T-cell (primary cell): Measurements from ENCODE around the gene TNFSF13. TPM values are rescaled to one million over a fixed set of nuclear protein-coding genes. Genes with fewer than 3 reads are reported as not detected.
A peak's percentile ranks its signal among the peaks of the same experiment; 100 is the strongest.

Experiments used
- ATAC-seq, 4 experiments: fragments of 200-7000 bp in 3 of 4; fragments of 150-1000 bp in 1 of 4; cut with Tn5 transposase; replicated peaks in 1 of 4; 1 replicate in 3 of 4; 2 replicates in 1 of 4; pipeline ENCODE4 v1.10.0; 2021; ENCODE audit warnings: moderate library complexity in 3 of 4, mild to moderate bottlenecking in 2 of 4, moderate number of reproducible peaks in 1 of 4
- CTCF ChIA-PET, 2 donors: fragments of 300-600 bp; sonication (Branson Sonifier 250); formaldehyde crosslinking; loops; one replicate each; lab custom pipeline; 2022; ENCODE audit warnings: antibody characterized with exemption in 2 of 2; lab: Charles Lee
- POLR2A ChIA-PET, 2 donors: fragments of 300-600 bp; sonication (Branson Sonifier 250); formaldehyde crosslinking; loops; one replicate each; lab custom pipeline; 2022; ENCODE audit warnings: antibody characterized with exemption in 2 of 2; lab: Charles Lee
- DNase-seq, 35 experiments: peaks; one replicate each; pipeline versions ENCODE4 v3.0.0 to v3.0.0-alpha.2; 2013 to 2023
- H3K27ac ChIP-seq: one replicate; pipeline ENCODE4 v1.5.1; 2013; ENCODE audit warnings: low read length
- H3K27me3 ChIP-seq, 2 experiments: replicated peaks in 1 of 2; 1 replicate in 1 of 2; 2 replicates in 1 of 2; pipeline versions ENCODE4 v1.6.1 to v1.7.0; 2013; ENCODE audit warnings: low read length in 1 of 2, mixed read lengths in 1 of 2; ENCODE audit not compliant: control insufficient read depth in 2 of 2, insufficient read depth in 2 of 2; ENCODE audit errors: extremely low read depth in 1 of 2
- H3K36me3 ChIP-seq, 2 donors: 1 replicate in 1 of 2; 2 replicates in 1 of 2; pipeline versions ENCODE4 v1.6.1 to v1.7.0; 2013; ENCODE audit warnings: low read length in 1 of 2; ENCODE audit not compliant: control insufficient read depth in 2 of 2, insufficient read depth in 1 of 2; ENCODE audit errors: extremely low read depth in 1 of 2
- H3K4me1 ChIP-seq, 2 experiments: 1 replicate in 1 of 2; 2 replicates in 1 of 2; pipeline versions ENCODE4 v1.6.1 to v1.7.0; 2013; ENCODE audit warnings: low read length in 2 of 2, mixed read lengths in 1 of 2; ENCODE audit not compliant: insufficient read depth in 2 of 2, control insufficient read depth in 1 of 2; ENCODE audit errors: extremely low read depth in 1 of 2
- H3K4me3 ChIP-seq, 2 donors: 1 replicate in 1 of 2; 2 replicates in 1 of 2; pipeline versions ENCODE4 v1.5.1 to v1.7.0; 2013; ENCODE audit warnings: mild to moderate bottlenecking in 2 of 2, low read length in 1 of 2, moderate library complexity in 1 of 2; ENCODE audit not compliant: control insufficient read depth in 1 of 2; ENCODE audit errors: extremely low read depth in 1 of 2
- H3K9me3 ChIP-seq: 2 replicates; pipeline ENCODE4 v1.7.0; 2013
- H3K27ac Mint-ChIP-seq, 2 donors: one replicate each; pipeline ENCODE4 v1.8.0; 2020 to 2021; ENCODE audit warnings: mild to moderate bottlenecking in 2 of 2, mixed read lengths in 2 of 2
- H3K27me3 Mint-ChIP-seq, 2 donors: one replicate each; pipeline ENCODE4 v1.8.0; 2021 to 2022; ENCODE audit warnings: mixed read lengths in 2 of 2
- H3K36me3 Mint-ChIP-seq: one replicate; pipeline ENCODE4 v1.8.0; 2021; ENCODE audit warnings: mixed read lengths
- H3K4me1 Mint-ChIP-seq, 3 donors: one replicate each; pipeline ENCODE4 v1.8.0; 2020 to 2022; ENCODE audit warnings: mixed read lengths in 3 of 3, mild to moderate bottlenecking in 1 of 3
- H3K4me3 Mint-ChIP-seq, 3 donors: one replicate each; pipeline ENCODE4 v1.8.0; 2020 to 2022; ENCODE audit warnings: mild to moderate bottlenecking in 3 of 3, mixed read lengths in 3 of 3, moderate library complexity in 3 of 3
- H3K9me3 Mint-ChIP-seq, 3 donors: one replicate each; pipeline ENCODE4 v1.8.0; 2020 to 2022; ENCODE audit warnings: mixed read lengths in 3 of 3
- WGBS: methylation state at CpG from one replicate; pipeline ENCODE4 v1.1.5; 2013; ENCODE audit warnings: missing lambda C conversion rate; ENCODE audit not compliant: insufficient coverage; 5-methylcytosine and 5-hydroxymethylcytosine counted together
- total RNA-seq, 35 experiments: library from RNA in 6 of 35; stranded (reverse) in 6 of 35; fragments of 120-200 nt in 1 of 35; gene quantifications; one replicate each; pipeline versions ENCODE4 v1.2.1 to v1.2.4 and lab custom pipeline; 2013 to 2026

Gene TNFSF13
- total RNA-seq, 5 donors from 2014 or later (not counting 1 experiment from before 2014, with no cell fraction given): 1.3 to 5.6 (median 4.6) TPM

DNA sequence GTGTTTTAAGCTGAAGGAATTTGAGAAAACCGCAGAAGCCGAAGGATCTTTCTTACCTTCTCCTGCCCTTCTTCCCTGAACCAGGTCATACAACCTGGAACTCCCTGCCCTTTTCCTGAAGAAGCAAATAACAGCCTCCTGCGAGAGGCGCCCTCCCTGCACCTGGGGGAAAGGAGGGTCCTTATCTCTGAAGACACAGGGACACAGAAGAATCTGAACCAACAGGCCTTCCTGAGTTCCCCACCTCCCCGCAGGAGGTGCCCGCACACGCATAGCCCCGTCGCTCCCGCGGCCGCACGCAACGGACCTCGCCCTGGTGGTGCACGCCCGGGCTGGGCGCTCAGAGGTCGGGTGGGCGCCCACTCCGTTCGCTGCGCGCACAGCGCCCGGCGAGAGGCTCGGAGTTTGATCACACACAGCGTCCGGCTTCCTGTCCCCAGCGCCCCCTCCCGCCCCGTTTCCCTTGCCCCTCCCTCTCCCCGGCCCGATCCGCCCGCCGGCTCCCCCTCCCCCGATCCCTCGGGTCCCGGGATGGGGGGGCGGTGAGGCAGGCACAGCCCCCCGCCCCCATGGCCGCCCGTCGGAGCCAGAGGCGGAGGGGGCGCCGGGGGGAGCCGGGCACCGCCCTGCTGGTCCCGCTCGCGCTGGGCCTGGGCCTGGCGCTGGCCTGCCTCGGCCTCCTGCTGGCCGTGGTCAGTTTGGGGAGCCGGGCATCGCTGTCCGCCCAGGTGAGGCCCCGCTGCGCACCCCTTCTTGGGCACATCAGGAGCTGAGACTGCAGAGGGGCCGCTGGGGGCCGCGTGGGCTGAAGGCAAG lies 9.8 kb upstream of the TNFSF13 start, which contains the start of gene TNFSF12:
Gene TNFSF12, plus strand, starts transcription at position 474 of the 816 bp plus-strand sequence. Its CDS starts 96 bp downstream, at position 570.
- WGBS: under 1% methylated on average over 45 of the region's 65 CpGs
- Histone ChIP-seq H3K27ac (peak within 1 kb of the TSS; percentile 71), H3K4me1 (peaks cover 29 to 62% of the 10 kb centered on the region in 2 experiments), H3K36me3 (peaks cover 6 to 8% of the 10 kb centered on the region in 2 donors), H3K9me3 (no peaks in the 10 kb centered on the region), H3K4me3 (peak within 1 kb of the TSS; percentile 81 to 84), H3K27me3 (no peaks in the 10 kb centered on the region)
- ChIA-PET CTCF (interaction anchor here in 1 of 2 donors (0.6 to 1.0 kb wide), 5 partner anchors 21 to 206 kb away, joined by 3 to 10 read pairs (median 4); no protein-coding TSS in a partner anchor), POLR2A (interaction anchor here in 1 of 2 donors (0.7 kb wide), 1 partner anchor 34 kb away, joined by 3 read pairs; no protein-coding TSS in a partner anchor)
- peak; percentile 20 to 72 (median 66) for ATAC-seq
- H3K9me3 Mint-ChIP-seq: no peaks in the 10 kb centered on the region
- H3K4me3 Mint-ChIP-seq: peak within 1 kb of the TSS; percentile 84 to 90 (median 89)
- DNase-seq: peak in 27 of 35 experiments; percentile 7 to 68 (median 36)
- peaks cover 48 to 61% (median 56%) of the 10 kb centered on the region in 3 donors for H3K4me1 Mint-ChIP-seq
- H3K27me3 Mint-ChIP-seq: no peaks in the 10 kb centered on the region
- H3K27ac Mint-ChIP-seq: peak within 1 kb of the TSS; percentile 96 to 97
- peaks cover 5% of the 10 kb centered on the region for H3K36me3 Mint-ChIP-seq

DNA sequence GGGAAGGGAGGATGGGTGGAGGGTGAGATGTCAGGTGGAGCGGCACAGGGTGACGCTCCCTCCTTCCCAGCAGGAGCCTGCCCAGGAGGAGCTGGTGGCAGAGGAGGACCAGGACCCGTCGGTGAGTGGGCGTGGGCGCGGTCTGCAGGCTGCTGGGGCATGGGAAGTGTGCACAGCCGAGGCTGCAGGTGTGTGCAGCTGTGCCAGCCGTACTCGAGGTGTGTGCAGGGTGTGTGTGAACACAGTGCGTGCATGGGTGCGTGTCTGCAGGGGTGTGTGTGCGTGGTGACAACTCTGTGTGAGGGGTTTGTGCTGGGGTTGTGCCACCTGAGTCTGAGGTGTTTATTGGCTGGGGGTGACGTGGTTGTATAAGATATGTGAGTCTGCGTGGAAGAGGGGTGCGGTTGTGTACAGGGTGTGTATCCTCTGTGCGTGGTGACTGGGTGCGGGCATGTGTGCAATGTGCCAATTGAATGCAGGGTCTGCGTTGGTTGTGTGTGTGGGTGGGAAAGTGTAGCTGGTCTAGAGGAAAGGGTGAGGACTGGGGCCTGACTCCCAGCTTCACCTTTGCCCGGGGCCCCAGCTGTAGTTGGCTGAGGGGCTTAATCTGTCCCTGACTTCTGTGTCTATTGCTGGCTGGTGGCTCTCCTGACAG lies 9.0 kb upstream of the TNFSF13 start:
- peaks cover 32 to 69% of the 10 kb centered on the region in 2 experiments for H3K4me1 ChIP-seq
- Mint-ChIP-seq H3K4me1 (peaks cover 51 to 67% (median 59%) of the 10 kb centered on the region in 3 donors), H3K36me3 (peaks cover 8% of the 10 kb centered on the region), H3K4me3 (peak overlapping the region; percentile 84 to 90 (median 89)), H3K27ac (peak overlapping the region; percentile 92), H3K27me3 (no peaks in the 10 kb centered on the region), H3K9me3 (no peaks in the 10 kb centered on the region)
- CTCF ChIA-PET: interaction anchor here in 1 of 2 donors (0.7 to 0.9 kb wide), 2 partner anchors 12 to 22 kb away, joined by 4 to 5 read pairs; partner anchors contain the start of gene SENP3
- H3K9me3 ChIP-seq: no peaks in the 10 kb centered on the region
- POLR2A ChIA-PET: interaction anchor here (0.5 to 0.7 kb wide), 2 partner anchors 28 to 34 kb away, joined by 3 to 5 read pairs; no protein-coding TSS in a partner anchor
- peak in 26 of 35 experiments; percentile 8 to 58 (median 34) for DNase-seq
- H3K27me3 ChIP-seq: no peaks in the 10 kb centered on the region
- 6% methylated on average over 17 of the region's 20 CpGs for WGBS
- ATAC-seq: peak; percentile 43 to 58 (median 51)
- peaks cover 6 to 8% of the 10 kb centered on the region in 2 donors for H3K36me3 ChIP-seq
- peak overlapping the region; percentile 59 to 81 for H3K4me3 ChIP-seq
- H3K27ac ChIP-seq: peak overlapping the region; percentile 71

DNA sequence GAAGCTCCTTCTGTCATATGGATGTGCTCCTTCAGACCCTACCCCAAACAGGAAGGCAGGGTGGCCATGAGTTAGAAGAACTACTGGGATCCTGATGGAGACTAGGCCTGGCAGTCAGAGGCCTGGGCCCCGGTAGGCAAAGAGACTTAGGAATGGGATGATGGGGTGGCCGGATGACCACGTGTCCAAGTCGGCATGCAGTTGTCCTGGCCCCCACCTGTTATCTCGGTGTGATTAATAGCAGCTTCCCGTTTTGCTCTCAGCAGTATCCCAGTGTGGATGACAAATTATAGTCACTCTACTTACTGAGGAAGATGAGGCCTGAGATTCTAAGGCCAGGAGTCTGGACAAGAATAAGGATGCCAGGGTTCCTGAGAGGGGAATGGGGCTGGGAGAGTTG lies 8.2 kb upstream of the TNFSF13 start:
- Mint-ChIP-seq H3K4me3 (peak overlapping the region; percentile 84 to 90 (median 89)), H3K9me3 (no peaks in the 10 kb centered on the region), H3K36me3 (peaks cover 13% of the 10 kb centered on the region), H3K27ac (peak overlapping the region; percentile 92), H3K4me1 (peaks cover 56 to 75% (median 65%) of the 10 kb centered on the region in 3 donors), H3K27me3 (no peaks in the 10 kb centered on the region)
- Histone ChIP-seq H3K27ac (peak overlapping the region; percentile 71), H3K36me3 (peaks cover 6 to 8% of the 10 kb centered on the region in 2 donors), H3K9me3 (no peaks in the 10 kb centered on the region), H3K4me3 (peak overlapping the region in 1 of 2 donors; percentile 59), H3K4me1 (peaks cover 32 to 77% of the 10 kb centered on the region in 2 experiments), H3K27me3 (no peaks in the 10 kb centered on the region)
- POLR2A ChIA-PET: no interaction called here
- 79% methylated on average over 3 of the region's 6 CpGs for WGBS
- DNase-seq (no peak), ATAC-seq (no peak)
- CTCF ChIA-PET: interaction anchor here in 1 of 2 donors (0.9 kb wide), 1 partner anchor 11 kb away, joined by 4 read pairs; the partner anchor contains the start of gene SENP3

DNA sequence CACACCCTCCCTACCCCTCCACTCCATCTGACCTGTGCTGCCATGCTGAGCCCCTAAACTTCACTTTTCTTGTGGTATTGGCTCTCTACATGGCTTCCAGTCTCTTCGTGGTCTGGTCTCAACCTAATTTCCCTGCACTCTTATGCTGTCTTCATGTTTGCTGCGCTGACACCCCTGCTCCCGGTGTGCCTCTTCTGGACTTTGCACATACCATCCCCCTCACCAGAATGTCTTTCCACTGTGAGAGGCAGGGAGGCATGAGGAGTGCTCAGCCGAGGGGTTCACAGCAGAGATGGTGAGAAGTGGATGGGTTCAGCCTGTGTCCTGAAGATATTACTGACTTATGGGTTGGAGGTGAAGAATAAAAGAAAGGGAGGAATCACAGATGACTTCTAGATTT lies 7.2 kb upstream of the TNFSF13 start:
- no peak for DNase-seq
- POLR2A ChIA-PET: no interaction called here
- CTCF ChIA-PET: interaction anchor here in 1 of 2 donors (1.6 kb wide), 1 partner anchor 9 kb away, joined by 7 read pairs; no protein-coding TSS in a partner anchor
- Histone ChIP-seq H3K4me1 (peaks cover 32 to 80% of the 10 kb centered on the region in 2 experiments), H3K4me3 (no peak overlapping the region), H3K36me3 (peaks cover 6 to 8% of the 10 kb centered on the region in 2 donors), H3K27me3 (no peaks in the 10 kb centered on the region), H3K9me3 (no peaks in the 10 kb centered on the region), H3K27ac (peak overlapping the region; percentile 32)
- H3K36me3 Mint-ChIP-seq: peaks cover 18% of the 10 kb centered on the region
- no peaks in the 10 kb centered on the region for H3K9me3 Mint-ChIP-seq
- H3K27me3 Mint-ChIP-seq: no peaks in the 10 kb centered on the region
- WGBS: 11% methylated on average over 1 of the region's 4 CpGs
- H3K4me3 Mint-ChIP-seq: peak overlapping the region in 2 of 3 donors; percentile 47 to 89
- peaks cover 60 to 86% (median 70%) of the 10 kb centered on the region in 3 donors for H3K4me1 Mint-ChIP-seq
- no peak for ATAC-seq
- peak overlapping the region; percentile 92 for H3K27ac Mint-ChIP-seq

DNA sequence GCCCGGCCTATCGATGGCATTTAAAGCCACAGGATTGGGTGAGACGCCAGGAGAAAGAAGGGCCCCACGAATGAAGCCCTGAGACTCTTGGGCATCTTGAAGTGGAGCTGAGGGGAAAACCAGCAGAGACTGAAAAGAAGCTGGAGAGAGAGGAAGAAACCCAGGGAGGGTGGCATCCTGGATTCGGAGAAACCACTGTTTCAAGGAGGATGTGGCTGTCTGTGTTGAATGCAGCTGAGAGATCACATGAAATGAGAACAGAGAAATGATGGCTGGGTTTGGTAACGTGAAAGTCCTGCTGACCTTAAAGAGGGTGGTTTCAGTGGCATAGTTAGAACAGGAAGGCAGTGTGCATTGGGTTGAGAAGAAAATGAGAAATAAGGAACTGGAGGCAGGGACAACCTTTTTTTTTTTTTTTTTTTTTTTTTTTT lies 5.9 kb upstream of the TNFSF13 start:
- ATAC-seq: peak; percentile 64 to 82 (median 67)
- peaks cover 21% of the 10 kb centered on the region for H3K36me3 Mint-ChIP-seq
- peak overlapping the region; percentile 7 to 89 (median 67) for H3K4me3 Mint-ChIP-seq
- Histone ChIP-seq H3K4me1 (peaks cover 34 to 80% of the 10 kb centered on the region in 2 experiments), H3K27ac (peak overlapping the region; percentile 65), H3K9me3 (no peaks in the 10 kb centered on the region), H3K36me3 (peaks cover 6 to 17% of the 10 kb centered on the region in 2 donors), H3K27me3 (no peaks in the 10 kb centered on the region), H3K4me3 (no peak overlapping the region)
- H3K27me3 Mint-ChIP-seq: no peaks in the 10 kb centered on the region
- H3K9me3 Mint-ChIP-seq: no peaks in the 10 kb centered on the region
- ChIA-PET CTCF (interaction anchor here (0.6 to 1.6 kb wide), 4 partner anchors 8 to 117 kb away, joined by 3 to 7 read pairs (median 4); partner anchors contain the start of gene TMEM102 (in 1 of the 2)), POLR2A (interaction anchor here (0.6 to 0.7 kb wide), 3 partner anchors 12 to 61 kb away, joined by 4 to 9 read pairs (median 5); no protein-coding TSS in a partner anchor)
- peak overlapping the region; percentile 92 for H3K27ac Mint-ChIP-seq
- peaks cover 64 to 89% (median 71%) of the 10 kb centered on the region in 3 donors for H3K4me1 Mint-ChIP-seq
- DNase-seq: peak in 18 of 35 experiments; percentile 8 to 68 (median 35)
- WGBS: 16% methylated on average over 6 of the region's 6 CpGs
